CD4-positive, alpha-beta T cell treated with Interleukin-2 at 100 ng/mL for 4 hours (primary cell): Measurements from ENCODE around the gene FAM236C.
"Not testable (repeated sequence)": the region's sequence is repeated elsewhere in the genome, so short reads cannot be mapped to it uniquely, and the experiment has no call there.

Experiments
- DNase-seq: peaks from one replicate; pipeline ENCODE4 v3.0.0-alpha.2; 2020; ENCODE audit warnings: low spot score

FAM236C gene

GRCh38 chrX:72912315-72912714, at the start of gene FAM236C:
Gene FAM236C (plus strand): TSS chrX:72912615. CDS start chrX:72912715, 100 bp downstream.
- not testable (repeated sequence) for DNase-seq

DNA sequence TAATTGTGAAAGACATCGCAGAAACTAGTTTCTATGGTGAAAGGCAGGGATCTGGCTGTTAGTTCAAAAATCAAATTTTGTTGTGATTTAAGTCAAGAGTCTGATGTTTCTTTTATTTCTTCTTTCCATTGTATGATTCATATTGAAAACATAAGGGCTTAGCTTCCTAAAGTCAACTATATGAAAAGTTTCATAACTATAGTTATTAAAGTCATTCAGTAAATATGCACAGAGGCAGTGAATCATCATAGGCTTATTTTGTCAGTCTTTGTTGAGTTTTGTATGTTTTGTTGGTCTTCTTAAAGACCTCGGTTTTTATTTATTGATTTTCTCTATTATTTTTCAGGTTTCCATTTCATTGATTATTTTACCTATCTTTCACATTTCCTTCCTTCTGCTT, 29.5 kb upstream of the FAM236C start:
- DNase-seq = not testable (repeated sequence)

GRCh38 chrX:72889740-72890139, 22.7 kb upstream of the FAM236C start:
- not testable (repeated sequence) for DNase-seq

DNA sequence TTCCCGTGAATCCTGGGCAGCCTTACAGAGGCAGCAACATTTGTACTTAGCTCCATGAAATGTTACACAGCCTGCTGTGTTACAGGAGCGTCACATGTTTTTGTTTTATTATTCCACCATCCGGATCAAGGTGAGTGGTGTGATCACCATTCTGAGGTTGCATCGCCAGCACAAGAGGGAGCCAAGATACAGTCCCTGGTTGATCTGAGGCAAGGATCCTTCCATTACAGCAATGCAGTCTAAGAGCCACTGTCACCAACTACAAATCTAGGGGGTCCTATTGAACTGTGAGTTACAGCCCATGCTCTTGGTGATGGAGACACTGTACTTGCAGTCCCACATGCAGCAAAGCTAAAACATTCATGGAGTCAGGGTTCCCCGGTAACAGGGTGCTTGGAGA, 3.7 kb downstream of the FAM236C start:
- DNase-seq = not testable (repeated sequence)

GRCh38 chrX:72932283-72932682, 19.9 kb downstream of the FAM236C start:
- DNase-seq = not testable (repeated sequence)

- not testable (repeated sequence) for DNase-seq
Measured at GRCh38 chrX:72936455-72936854, 24.0 kb downstream of the FAM236C start.

GRCh38 chrX:72936882-72937455, 24.6 kb downstream of the FAM236C start:
- DNase-seq = not testable (repeated sequence)

GRCh38 chrX:72937906-72938305, 25.5 kb downstream of the FAM236C start, which contains the start of gene FAM236A:
Gene FAM236A (plus strand): TSS chrX:72938206. CDS start chrX:72938263, 57 bp downstream.
- not testable (repeated sequence) for DNase-seq

DNA sequence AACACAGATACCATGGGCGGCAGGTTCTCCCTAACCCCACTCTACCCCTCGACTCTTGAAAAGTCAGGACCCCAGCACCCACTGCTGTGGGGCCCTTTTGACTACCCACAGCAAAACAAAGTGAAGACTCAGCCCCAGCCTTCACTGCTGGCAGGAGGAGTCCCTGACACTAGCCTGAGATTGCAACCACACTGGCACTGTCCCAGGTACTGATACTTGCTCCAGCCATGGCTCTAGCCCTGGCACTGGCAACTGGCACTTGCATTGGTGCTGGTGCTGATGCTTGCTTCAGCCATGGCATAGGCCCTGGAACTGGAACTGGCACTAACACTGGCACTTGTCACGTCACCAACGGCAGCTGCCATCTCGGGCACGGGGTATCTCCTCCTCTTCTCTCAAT, 29.9 kb downstream of the FAM236C start:
- not testable (repeated sequence) for DNase-seq

GRCh38 chrX:72943035-72943818, 30.8 kb downstream of the FAM236C start:
- not testable (repeated sequence) for DNase-seq

DNA sequence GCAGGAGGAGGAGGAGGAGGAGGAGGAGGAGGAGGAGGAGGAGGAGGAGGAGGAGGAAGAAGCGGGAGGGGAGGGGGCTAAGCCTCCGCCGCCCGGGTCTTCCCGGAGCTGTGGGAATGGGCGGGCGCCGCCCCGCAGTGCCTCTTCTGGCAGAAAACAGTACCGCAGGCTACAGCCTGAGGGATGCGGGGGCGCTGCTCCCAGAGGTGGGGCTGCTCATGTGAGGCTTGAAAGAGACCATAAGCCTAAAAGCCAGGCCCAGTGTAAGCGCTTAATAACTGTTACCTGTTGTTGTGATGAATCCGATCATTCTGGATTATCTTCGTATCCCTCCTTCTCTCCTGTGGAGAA, 31.4 kb downstream of the FAM236C start, which contains the start of gene DMRTC1:
DMRTC1 (minus strand) TSS at position 19 of the 351 bp plus-strand sequence. CDS start 68,143 bp downstream, outside the sequence.
- not testable (repeated sequence) for DNase-seq

- DNase-seq = not testable (repeated sequence)
Measured at GRCh38 chrX:72959971-72960370, 47.6 kb downstream of the FAM236C start.
